GM21717 (cell line): Measurements from ENCODE around the gene RGL3.
"Not testable (repeated sequence)": the region's sequence is repeated elsewhere in the genome, so short reads cannot be mapped to it uniquely, and the experiment has no call there.

Source experiments
- ATAC-seq: cut with Tn5 transposase; IDR thresholded peaks from one replicate; pipeline ENCODE4 v1.9.1; 2021; ENCODE audit warnings: mild to moderate bottlenecking, moderate library complexity; ENCODE audit not compliant: unreplicated experiment

RGL3 gene

DNA sequence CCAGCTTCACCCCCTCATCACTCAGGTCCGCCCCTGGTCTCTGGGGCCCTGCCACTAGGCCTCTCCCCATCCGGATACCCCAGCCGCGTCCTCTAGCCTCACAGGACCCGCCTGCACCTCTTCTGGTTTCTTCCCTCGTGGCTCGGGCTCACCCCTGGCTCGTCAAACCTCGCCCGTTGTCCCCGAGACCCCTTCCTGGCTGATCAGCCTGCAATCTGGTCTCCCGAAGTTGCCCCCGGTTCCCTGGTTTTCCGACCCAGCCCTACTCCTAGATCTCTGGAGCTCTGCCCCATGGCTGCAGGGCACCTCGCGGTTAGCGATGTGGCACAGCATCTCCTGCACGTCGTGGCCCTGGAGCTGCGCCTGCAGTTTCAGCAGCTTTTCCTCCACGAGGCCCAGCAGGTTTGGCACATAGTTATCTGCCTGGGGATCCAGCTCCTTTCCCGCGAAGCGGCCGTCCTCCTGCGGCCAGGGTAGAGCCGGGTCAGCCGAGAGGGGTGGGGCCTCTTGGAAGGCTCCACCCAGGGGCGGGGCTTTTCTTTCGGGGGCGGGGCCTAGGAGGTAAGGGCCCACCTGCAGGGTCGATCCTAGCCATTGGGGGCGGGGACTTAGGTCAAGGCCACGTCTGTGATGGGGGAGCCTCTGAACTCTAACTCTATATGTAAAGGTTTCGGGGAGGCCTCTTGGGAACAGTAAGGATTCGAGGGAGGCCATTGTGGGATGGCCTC is 2.4 kb upstream of the RGL3 start:
- ATAC-seq, result no peak

DNA sequence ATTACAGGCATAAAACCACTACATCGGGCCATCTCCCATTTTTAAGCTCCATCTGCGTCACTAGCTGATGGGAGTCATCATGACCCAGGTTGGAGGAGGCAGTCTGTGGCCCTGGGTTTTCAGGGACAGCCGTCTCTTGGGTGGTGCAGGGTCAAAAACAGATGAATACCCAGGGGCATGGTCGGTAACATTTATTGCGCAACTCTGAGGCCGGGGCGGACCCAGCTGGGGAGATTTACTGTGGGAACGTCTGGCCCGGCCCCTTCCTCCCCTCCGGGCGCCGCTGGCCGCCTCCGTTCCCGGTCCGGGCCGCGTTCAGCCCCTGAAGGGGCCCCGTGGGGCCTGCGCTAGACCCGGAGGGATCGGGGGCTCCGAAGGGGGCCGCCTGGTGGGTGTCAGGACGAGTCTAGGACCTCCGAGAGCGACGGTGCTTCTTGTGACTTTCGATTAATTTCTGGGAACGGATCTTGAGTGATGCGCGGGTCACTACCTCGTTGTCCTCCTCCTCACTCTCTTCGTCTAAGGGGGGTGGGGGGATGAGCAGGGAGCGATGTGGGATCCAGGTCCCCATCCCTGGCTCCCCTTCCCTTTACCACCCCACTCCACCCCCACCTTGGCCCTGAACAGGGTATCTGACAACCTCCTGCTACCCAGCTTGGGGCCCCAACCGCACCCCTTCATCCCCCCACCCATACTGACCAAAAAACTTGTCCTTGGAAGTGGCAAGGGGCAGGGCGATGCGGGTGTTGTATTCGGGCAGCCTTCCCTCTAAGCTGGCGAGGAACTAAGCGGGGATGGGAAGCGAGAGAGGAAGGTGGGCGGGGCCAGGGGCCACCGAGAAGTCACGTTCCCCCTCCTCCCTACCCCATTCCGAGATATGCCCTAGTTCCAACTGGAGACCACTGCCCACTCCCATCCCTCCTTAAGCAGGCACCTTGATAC is 1.6 kb upstream of the RGL3 start:
- ATAC-seq, result no peak

GRCh38 chr19:11418094-11418548 is 993 bp downstream of the RGL3 start:
- ATAC-seq, result no peak

DNA sequence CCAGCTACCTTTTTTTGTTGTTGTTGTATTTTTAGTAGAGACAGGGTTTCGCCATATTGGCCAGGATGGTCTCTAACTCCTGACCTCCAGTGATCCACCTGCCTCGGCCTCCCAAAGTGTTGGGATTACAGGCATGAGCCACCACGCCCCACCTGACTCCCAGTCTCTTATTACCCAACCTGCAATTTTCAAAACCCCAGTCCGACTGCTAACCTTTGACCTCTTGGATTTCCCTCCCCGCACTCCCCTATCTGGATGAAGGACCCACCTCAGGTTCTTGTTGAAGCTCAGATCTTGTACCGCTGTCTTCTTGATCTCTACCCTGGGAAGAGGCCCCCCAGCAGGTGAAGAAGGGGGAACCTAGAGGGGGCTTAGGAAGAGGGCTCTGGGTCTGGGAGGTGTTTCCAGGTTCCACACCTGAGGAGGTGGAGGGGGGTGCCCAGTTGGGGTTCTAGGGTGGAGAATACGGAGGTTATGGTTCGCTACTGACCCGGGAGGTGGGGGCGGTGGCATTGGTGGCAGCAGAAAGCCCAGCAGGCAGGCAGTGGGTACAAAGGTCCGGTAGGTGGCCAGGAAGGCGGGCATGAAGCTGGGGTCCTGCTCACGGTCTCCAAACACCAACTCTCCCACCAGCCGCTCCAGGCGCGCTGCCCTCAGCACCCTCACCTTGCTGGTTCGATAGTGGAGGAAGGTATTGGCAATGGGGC is 2.6 kb downstream of the RGL3 start:
- ATAC-seq, result no peak

DNA sequence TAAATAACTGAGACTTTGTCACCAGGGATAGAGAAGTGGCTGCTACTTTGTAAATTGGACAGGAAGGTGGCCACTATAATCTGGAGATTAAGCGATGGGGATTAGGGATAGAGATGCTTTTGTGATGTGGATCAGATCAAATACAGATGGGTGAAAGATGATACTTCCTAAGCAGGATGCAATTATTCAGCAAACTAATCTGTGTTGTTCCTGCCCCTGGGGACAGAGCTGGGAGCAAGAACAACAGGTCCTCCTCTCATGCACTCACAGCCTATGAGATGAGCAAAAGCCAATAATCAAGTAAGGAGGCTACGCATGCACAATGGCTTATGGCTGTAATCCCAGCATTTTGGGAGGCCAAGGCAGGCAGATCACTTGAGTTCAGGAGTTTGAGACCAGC is 4.6 kb downstream of the RGL3 start:
- ATAC-seq, result no peak

DNA sequence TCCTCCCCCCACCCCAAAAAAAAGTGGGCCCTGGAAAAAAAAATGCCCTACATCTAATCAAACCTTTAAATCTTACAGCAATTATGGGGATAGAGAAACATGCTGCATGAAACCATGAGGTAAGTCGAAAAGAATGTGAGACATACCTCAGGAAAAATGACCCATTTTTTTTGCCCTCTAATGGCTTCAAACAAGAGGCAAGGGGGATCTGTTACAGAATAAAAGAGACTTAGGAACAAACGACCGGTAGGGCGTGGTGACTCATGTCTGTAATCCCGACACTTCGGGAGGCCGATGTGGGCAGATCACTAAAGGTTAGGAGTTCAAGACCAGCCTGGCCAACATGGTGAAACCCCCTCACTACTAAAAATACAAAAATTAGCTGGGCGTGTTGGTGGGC is 8.4 kb downstream of the RGL3 start:
- ATAC-seq, result no peak

GRCh38 chr19:11408591-11408990 is 10.5 kb downstream of the RGL3 start:
- ATAC-seq, result no peak

DNA sequence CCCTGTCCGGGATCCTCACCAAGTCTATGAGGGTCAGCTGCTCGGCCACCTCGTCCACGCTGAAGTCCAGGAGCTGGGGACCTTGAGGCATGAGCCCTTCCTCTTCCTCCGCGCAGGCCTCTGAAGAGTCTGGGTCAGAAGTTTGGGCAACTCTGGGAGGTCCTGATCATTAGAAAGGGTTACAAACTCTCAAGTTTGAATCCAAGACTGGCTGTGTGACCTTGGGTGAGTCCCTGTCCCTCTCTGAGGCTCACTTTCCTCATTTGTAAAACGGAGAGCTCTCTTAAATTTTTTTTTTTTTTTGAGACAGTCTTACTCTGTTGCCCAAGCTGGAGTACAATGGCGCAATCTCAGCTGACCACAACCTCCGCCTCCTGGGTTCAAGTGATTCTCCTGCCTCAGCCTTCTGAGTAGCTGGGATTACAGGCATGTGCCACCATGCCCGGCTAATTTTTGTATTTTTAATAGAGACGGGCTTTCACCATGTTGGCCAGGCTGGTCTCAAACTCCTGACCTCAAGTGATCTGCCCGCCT is 12.3 kb downstream of the RGL3 start:
- not testable (repeated sequence) for ATAC-seq

DNA sequence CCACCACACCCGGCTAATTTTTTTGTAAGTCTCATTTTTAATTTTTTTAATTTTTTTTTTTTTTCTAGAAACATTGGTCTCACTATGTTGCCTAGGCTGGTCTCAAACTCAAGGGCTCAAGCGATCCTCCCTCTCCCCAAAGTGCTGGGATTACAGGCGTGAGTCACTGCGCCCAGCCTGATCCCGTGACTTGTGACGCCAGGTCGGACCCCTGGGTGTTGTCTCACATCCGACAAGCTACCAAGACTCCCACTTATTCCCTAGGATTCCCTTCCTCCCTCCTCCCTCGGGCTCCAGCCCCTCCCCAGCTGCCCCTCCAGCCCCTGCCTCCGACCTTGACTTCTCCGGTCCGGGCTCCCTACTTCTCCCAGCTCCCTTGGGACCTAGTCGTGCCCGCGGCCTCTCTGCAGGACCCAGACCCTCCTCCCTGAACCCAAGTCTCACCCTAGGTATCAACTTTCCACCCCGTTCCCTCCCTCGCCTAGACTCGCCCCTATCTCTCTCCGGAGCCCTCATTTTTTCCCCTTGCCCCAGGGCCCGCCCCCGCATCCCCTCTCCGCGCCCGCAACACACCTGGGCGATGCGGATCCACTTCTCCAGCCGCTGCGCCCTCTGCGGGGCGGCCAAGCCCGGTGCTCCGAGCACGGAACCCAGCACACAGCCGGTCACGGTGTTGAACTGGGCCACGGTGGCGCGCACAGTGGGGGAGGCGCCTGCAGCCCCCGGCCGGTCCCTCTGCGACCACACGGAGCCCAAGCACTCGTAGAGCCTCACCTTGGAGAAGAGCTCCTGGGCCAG is 13.1 kb downstream of the RGL3 start:
- ATAC-seq, result no peak

- no peak for ATAC-seq
Observed at GRCh38 chr19:11404588-11405222, 14.4 kb downstream of the RGL3 start.

GRCh38 chr19:11401808-11402543 is 17.1 kb downstream of the RGL3 start:
- ATAC-seq, result no peak

DNA sequence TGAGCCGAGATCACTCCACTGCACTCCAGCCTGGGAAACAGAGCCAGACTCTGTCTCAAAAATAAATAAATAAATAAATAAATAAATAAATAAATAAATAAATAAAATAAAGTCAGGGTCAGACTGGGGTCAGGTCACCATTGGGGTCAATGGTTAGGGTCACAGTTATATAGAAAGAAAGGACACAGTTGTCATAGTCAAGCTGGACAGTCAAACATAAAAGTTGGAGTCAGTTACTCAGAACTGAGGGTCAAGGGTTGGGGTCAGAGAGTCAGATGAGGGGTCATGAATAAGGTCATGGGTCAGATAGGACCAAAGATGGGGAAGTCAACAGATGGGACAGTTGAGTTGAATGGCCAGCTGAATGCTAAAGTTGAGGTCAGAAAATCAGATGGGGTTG is 18.3 kb downstream of the RGL3 start:
- no peak for ATAC-seq

DNA sequence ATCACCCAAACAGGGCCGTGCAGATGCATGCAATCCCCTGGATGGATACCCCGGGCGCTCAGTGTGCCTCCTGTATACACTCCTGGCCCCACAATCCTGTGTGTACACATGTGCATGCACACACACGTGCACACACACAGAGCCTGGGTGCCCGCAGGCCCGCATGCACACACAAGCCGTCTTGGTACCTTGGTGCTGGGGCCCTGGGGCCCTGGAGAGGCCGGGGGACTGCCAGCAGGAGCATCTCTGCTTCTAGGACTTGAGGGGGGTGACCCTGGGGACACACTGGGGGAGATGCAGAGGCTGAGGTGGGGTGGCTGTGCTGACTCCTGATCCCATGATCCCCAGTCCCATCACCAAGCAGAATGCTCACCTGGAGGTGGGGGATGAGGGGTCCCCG is 19.4 kb downstream of the RGL3 start:
- ATAC-seq, result no peak

GRCh38 chr19:11397089-11397610 is 22.0 kb downstream of the RGL3 start:
- ATAC-seq, result no peak

DNA sequence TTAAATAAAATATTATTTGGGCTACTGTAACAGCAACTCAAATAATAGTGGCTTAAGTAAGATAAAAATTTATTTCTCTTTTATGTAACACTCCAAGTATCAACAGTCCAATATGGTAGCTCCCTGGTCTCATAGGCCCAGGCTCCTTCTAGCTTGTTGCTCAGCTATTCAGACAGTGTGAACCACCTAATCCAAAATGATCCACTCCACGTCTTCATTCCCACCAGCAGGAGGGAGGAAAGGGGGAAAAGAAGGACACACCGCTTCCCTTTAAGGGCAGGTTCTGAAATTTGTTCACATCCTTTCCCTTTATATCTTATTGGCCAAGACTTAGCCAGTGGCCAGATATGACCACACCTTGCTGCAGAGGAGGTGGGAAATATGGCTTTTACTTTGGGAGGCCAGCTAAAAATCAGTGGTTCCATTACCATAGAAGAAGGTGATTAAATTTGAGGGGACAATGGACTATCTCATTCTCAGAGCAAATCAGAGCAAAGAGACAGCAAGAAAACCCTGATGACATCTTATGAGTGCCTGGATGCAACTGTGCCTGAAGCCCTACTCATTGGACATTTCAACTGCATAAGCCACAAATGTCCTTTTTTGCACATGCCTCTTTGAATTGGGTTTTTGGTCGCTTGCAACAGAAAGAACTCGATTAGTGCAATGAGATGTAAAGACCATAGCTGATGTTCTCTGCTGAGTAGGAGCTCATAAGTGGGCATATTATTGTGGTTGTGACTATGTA is 28.0 kb downstream of the RGL3 start:
- no peak for ATAC-seq

GRCh38 chr19:11390359-11390758 is 28.8 kb downstream of the RGL3 start:
- ATAC-seq, result no peak

DNA sequence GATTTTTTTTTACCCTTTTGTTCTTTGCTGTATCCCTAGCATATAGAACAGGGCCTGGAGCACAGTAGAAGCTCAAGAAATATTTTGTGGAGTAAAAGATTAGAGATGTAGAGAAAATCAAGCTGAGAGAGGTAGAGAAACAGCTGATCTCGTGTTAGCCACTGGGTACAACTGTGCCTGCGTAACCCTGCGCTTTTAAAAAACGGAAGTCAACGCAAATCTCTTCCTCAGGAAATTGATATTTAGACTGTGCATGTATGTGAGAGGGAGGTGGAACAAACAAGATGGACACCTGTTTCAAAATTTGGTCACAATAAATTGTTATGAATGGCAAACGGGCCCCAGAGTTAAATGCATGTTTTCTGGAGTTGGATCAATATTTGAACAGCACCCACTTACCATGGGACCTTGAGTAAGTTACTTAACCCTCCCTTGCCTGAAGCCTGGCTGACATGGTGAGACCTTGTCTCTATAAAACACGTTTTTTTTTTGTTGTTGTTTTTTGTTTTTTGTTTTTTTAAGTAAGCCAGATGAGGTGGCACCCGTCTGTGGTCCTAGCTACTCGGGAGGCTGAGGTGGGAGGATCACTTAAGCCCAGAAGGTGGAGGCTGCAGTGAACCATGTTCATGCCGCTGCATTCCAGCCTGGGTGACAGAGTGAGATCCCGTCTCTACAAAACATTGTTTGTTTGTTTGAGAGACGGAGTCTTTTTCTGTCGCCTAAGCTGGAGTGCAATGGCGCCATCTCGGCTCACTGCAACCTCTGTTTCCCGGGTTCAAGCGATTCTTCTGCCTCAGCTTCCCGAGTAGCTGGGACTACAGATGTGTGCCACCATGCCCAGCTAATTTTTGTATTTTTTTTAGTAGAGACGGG is 31.7 kb downstream of the RGL3 start:
- no peak for ATAC-seq
